ENCODE measurements around the gene TEX50.
"Not testable (repeated sequence)": the region's sequence is repeated elsewhere in the genome, so short reads cannot be mapped to it uniquely, and the experiment has no call there.

Gene TEX50

GRCh38 chr1:173635116-173635515, at the start of gene TEX50:
Gene TEX50, plus strand, starts transcription at chr1:173635338. Its CDS starts 184 bp downstream, at chr1:173635522.
- DNase-seq (ENCODE audit: low read depth), result no peak

GRCh38 chr1:173590557-173590956, 44.6 kb upstream of the TEX50 start:
- DNase-seq (ENCODE audit: low read depth), result no peak

GRCh38 chr1:173591138-173591537, 44.0 kb upstream of the TEX50 start:
- not testable (repeated sequence) for DNase-seq (ENCODE audit: low read depth)

- DNase-seq (ENCODE audit: low read depth), result no peak
Observed at GRCh38 chr1:173596097-173596825, 38.9 kb upstream of the TEX50 start.

GRCh38 chr1:173601588-173601987, 33.5 kb upstream of the TEX50 start:
- DNase-seq (ENCODE audit: low read depth), result no peak

- no peak for DNase-seq (ENCODE audit: low read depth)
Observed at GRCh38 chr1:173603056-173603591, 32.0 kb upstream of the TEX50 start, which contains the start of gene SLC9C2. Gene SLC9C2, minus strand, starts transcription at chr1:173603072. Its CDS starts 1,296 bp downstream, at chr1:173601776.

- DNase-seq (ENCODE audit: low read depth), result no peak
Observed at GRCh38 chr1:173608503-173609216, 26.5 kb upstream of the TEX50 start.

GRCh38 chr1:173613086-173613485, 22.1 kb upstream of the TEX50 start:
- DNase-seq (ENCODE audit: low read depth), result not testable (repeated sequence)

- no peak for DNase-seq (ENCODE audit: low read depth)
Observed at GRCh38 chr1:173616859-173617258, 18.3 kb upstream of the TEX50 start.

- DNase-seq (ENCODE audit: low read depth), result no peak
Observed at GRCh38 chr1:173627269-173627668, 7.9 kb upstream of the TEX50 start.

- no peak for DNase-seq (ENCODE audit: low read depth)
Observed at GRCh38 chr1:173628888-173629287, 6.2 kb upstream of the TEX50 start.

GRCh38 chr1:173637236-173638042, 2.3 kb downstream of the TEX50 start:
- DNase-seq (ENCODE audit: low read depth), result not testable (repeated sequence)

GRCh38 chr1:173638043-173639021, 3.2 kb downstream of the TEX50 start:
- no peak for DNase-seq (ENCODE audit: low read depth)

GRCh38 chr1:173639102-173639501, 4.0 kb downstream of the TEX50 start:
- no peak for DNase-seq (ENCODE audit: low read depth)

- not testable (repeated sequence) for DNase-seq (ENCODE audit: low read depth)
Observed at GRCh38 chr1:173642450-173643139, 7.5 kb downstream of the TEX50 start.

GRCh38 chr1:173646656-173647055, 11.5 kb downstream of the TEX50 start:
- DNase-seq (ENCODE audit: low read depth), result no peak

GRCh38 chr1:173648880-173649605, 13.9 kb downstream of the TEX50 start:
- DNase-seq (ENCODE audit: low read depth), result no peak

GRCh38 chr1:173660306-173660705, 25.2 kb downstream of the TEX50 start:
- DNase-seq (ENCODE audit: low read depth), result no peak

GRCh38 chr1:173661271-173661670, 26.1 kb downstream of the TEX50 start:
- DNase-seq (ENCODE audit: low read depth), result no peak

GRCh38 chr1:173661763-173662162, 26.6 kb downstream of the TEX50 start:
- no peak for DNase-seq (ENCODE audit: low read depth)

Measured in activated T-helper 1 cell treated with Interleukin-2 at 50 U/mL for 16 hours (primary cell).